Measurements from ENCODE around the gene AP2S1.
"Not testable (repeated sequence)": the region's sequence is repeated elsewhere in the genome, so short reads cannot be mapped to it uniquely, and the experiment has no call there.

The AP2S1 gene

GRCh38 chr19:46804432-46804831 is 46.2 kb downstream of the AP2S1 start:
- not testable (repeated sequence) for DNase-seq (ENCODE audit: low spot score)

DNA sequence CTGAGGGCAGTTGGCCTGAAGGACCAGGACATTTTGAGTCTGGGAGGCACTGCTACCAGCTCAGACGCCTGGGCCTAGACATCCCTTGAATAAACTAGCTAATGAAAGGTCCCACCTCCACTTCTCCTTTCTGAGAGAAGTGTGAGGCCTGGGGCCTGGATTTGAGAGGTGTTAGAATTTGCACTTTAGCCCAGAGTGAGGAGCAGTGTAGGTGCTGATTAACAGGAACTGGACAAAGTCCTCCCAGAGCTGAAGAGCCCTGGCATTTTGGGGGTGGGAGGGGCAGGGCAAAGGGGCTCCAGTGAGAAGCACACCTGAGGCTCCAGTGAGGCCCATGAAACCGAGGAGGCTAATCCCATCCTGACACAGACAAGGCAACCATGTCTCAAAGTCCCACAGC is 47.1 kb downstream of the AP2S1 start:
- no peak for DNase-seq (ENCODE audit: low spot score)

GRCh38 chr19:46802152-46802551 is 48.5 kb downstream of the AP2S1 start:
- no peak for DNase-seq (ENCODE audit: low spot score)

DNA sequence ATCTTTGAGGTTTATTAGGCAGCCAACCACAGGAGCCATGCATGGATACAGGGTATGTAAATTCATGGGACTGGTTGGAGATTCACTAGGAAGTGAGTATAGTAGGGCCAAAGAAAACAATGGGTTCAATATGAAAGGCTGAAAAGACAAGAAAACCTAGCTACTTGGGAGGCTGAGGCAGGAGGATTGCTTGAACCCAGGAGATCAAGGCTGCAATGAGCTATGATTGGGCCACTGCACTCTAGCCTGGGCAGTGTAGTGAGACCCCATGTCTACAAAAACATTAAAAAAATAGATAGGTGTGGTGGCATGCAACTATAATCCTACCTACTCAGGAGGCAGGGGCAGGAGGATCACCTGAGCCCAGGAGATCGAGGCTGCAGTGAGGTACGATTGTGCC is 51.9 kb downstream of the AP2S1 start:
- no peak for DNase-seq (ENCODE audit: low spot score)

- no peak for DNase-seq (ENCODE audit: low spot score)
These were observed 52.8 kb downstream of the AP2S1 start for GRCh38 chr19:46797881-46798280.

DNA sequence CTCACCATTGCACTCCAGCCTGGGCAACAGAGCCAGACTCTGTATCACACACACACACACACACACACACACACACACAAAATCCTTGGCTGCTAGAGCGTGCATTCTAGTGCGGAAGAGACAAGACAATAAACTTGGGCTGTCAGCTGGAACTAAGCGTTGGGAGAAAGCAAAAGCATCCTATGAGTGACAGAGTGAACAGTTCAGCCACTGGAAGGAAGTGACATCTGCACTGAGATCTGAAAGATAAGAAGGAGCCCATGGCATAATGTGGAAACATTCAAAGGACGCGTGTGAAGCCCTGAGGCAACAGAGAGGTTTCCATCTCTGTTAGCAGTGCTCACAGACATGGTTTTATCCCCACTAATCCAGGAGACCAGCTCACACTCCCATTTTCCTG is 58.7 kb downstream of the AP2S1 start:
- no peak for DNase-seq (ENCODE audit: low spot score)

DNA sequence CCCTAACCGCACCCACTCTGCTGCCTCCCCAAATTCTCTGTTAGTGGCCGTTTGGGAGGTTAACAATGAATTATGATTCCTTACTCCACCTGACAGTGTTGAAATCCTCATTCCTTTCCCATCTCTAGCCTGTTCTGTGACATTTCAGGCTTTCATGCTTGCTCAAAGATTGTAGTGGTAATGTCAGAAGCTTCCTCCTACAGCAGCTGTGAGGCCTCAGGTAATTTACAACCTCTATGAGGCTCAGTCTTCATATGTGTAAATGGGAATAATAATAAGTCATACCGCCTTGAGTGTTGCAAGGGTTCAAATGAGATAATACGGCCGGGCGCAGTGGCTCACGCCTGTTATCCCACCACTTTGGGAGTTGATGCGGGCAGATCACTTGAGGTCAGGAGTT is 61.3 kb downstream of the AP2S1 start:
- no peak for DNase-seq (ENCODE audit: low spot score)

- no peak for DNase-seq (ENCODE audit: low spot score)
These were observed 61.7 kb downstream of the AP2S1 start for GRCh38 chr19:46788968-46789338.

GRCh38 chr19:46788262-46788967 is 62.2 kb downstream of the AP2S1 start, which contains the start of gene SLC1A5:
TSS of gene SLC1A5 (minus strand) at chr19:46788594. CDS start at chr19:46787965, 629 bp downstream.
- DNase-seq (ENCODE audit: low spot score), result peak; percentile 97
